ENCODE results near the gene GRIN3A. TPM values are rescaled to one million over a fixed set of nuclear protein-coding genes. Genes with fewer than 3 reads are reported as not detected.
"Not testable (repeated sequence)": the region's sequence is repeated elsewhere in the genome, so short reads cannot be mapped to it uniquely, and the experiment has no call there.

Gene GRIN3A
- total and polyA plus RNA-seq, 11 donors, result 0.06 to 1.4 (median 0.21) TPM

DNA sequence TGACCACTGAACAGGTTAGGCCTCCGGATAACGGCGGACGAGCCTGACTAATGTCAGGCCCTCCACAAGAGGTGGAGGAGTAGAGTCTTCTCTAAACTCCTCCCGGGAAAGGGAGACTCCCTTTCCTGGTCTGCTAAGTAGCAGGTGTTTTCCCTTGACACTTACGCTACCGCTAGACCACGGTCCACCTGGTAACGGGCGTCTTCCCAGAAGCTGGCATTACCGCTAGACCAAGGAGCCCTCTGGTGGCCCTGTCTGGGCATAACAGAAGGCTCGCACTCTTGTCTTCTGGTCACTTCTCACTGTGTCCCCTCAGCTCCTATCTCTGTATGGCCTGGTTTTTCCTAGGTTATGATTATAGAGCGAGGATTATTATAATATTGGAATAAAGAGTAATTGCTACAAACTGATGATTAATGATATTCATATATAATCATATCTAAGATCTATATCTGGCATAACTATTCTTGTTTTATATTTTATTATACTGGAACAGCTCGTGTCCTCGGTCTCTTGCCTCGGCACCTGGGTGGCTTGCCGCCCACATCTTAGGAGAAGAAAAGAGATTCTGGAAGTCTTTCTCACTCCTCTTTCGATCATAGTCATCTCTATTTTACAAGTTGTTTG lies 188.9 kb downstream of the GRIN3A start:
- intact Hi-C loops (cut with DNase I); H3K4me3 ChIP-seq; H3K9me3 ChIP-seq; H3K4me1 ChIP-seq; H3K27me3 ChIP-seq; ATAC-seq; DNase-seq; H3K27ac ChIP-seq: not testable (repeated sequence)
- 73 to 81% (median 80%) methylated on average over 17 to 18 of the region's 18 CpGs for WGBS, 4 donors
- TF ChIP-seq, protein P1, sequence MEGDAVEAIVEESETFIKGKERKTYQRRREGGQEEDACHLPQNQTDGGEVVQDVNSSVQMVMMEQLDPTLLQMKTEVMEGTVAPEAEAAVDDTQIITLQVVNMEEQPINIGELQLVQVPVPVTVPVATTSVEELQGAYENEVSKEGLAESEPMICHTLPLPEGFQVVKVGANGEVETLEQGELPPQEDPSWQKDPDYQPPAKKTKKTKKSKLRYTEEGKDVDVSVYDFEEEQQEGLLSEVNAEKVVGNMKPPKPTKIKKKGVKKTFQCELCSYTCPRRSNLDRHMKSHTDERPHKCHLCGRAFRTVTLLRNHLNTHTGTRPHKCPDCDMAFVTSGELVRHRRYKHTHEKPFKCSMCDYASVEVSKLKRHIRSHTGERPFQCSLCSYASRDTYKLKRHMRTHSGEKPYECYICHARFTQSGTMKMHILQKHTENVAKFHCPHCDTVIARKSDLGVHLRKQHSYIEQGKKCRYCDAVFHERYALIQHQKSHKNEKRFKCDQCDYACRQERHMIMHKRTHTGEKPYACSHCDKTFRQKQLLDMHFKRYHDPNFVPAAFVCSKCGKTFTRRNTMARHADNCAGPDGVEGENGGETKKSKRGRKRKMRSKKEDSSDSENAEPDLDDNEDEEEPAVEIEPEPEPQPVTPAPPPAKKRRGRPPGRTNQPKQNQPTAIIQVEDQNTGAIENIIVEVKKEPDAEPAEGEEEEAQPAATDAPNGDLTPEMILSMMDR (IDR thresholded peaks at IDR 0.05), result peak in 11 of 12 donors; percentile 21 to 44 (median 29)
- peaks cover 0 to 100% (median 98%) of the 10 kb centered on the region in 9 donors for H3K36me3 ChIP-seq

DNA sequence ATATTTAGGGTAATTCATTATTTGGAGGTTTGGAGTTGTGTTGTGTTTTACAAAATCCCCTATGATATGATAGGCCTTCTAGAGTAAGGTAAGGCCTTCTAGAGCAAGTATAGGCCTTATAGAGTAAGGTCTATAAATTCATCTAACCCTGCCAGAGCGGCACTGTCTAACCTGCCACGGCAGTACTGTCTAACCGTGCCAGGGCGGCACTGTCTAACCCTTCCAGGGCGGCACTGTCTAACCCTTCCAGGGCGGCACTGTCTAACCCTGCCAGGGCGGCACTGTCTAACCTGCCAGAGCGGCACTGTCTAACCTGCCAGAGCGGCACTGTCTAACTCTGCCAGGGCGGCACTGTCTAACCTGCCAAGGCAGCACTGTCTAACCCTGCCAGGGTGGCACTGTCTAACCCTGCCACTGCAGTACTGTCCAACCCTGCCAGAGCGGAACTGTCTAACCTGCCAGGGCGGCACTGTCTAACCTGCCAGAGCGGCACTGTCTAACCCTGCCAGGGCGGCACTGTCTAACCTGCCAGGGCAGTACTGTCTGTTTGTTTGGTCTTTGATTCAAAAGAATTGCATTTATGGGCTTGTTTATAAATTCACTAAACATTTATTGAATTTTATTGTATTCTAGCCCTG lies 195.2 kb downstream of the GRIN3A start:
- intact Hi-C loops (cut with DNase I), result no loop called here
- 91 to 99% (median 98%) methylated on average over 14 of the region's 14 CpGs for WGBS, 4 donors

DNA sequence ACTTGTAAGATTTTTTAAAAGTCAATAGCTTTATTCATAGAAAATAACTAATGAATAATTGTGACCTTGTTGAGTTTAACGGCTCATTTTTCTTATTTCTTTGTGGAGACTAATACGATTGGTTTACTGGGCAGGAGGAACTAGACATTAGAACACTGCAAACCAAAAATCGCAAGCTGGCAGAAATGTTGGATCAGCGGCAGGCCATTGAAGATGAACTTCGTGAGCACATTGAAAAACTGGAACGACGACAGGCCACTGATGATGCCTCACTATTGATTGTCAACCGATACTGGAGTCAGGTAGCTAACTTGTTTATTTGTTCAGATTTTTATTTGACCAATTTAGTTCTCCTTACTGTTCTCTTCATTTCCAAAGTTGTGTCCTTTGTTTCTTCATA lies 198.4 kb downstream of the GRIN3A start:
- WGBS, 4 donors, result 94 to 96% (median 95%) methylated on average over 8 of the region's 8 CpGs
- peaks cover 0 to 27% (median 13%) of the 10 kb centered on the region in 12 donors for H3K4me1 ChIP-seq
- H3K9me3 ChIP-seq, result no peaks in the 10 kb centered on the region
- no peak overlapping the region for H3K4me3 ChIP-seq
- no peak for ATAC-seq
- intact Hi-C loops (cut with DNase I), result no loop called here
- TF ChIP-seq POLR2A (IDR thresholded peaks at IDR 0.05), result no peak
- TF ChIP-seq, protein P1 (IDR thresholded peaks at IDR 0.05), result no peak
- H3K27ac ChIP-seq, result no peak overlapping the region
- no peaks in the 10 kb centered on the region for H3K27me3 ChIP-seq
- peaks cover 0 to 100% (median 88%) of the 10 kb centered on the region in 9 donors for H3K36me3 ChIP-seq
- DNase-seq, result no peak

More for the DNA sequence above, 195.2 kb downstream of the GRIN3A start:
- peaks cover 0 to 5% (median 0%) of the 10 kb centered on the region in 12 donors for H3K4me1 ChIP-seq
- no peak overlapping the region for H3K4me3 ChIP-seq
- H3K27me3 ChIP-seq, result no peaks in the 10 kb centered on the region
- no peak for ATAC-seq
- peaks cover 0 to 100% (median 91%) of the 10 kb centered on the region in 9 donors for H3K36me3 ChIP-seq
- TF ChIP-seq POLR2A (IDR thresholded peaks at IDR 0.05), result no peak
- TF ChIP-seq, protein P1 (IDR thresholded peaks at IDR 0.05), result no peak
- no peak for DNase-seq
- H3K9me3 ChIP-seq, result no peaks in the 10 kb centered on the region
- no peak overlapping the region for H3K27ac ChIP-seq

DNA sequence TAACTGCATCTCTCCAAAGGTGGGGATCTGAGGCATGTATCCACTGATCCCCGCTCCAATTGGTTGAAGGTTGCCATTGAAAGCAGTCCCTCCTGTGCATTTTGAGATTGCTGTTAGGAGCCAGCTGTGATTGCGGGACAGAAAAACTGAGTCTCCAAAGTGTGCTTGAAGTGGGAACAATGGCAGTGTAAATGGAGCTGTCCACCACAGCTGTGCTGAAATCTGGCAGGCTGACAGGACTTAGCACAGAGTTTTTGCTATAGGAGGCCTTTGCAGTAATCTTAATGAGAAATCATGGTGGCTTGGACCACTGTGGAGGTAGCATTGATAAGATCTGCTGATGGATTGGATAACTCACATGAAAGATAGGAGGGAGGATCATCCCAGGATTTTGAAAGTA lies 201.5 kb downstream of the GRIN3A start:
- no peak for DNase-seq
- ATAC-seq, result no peak
- intact Hi-C loops (cut with DNase I), result loop anchor here in 1 of 10 donors (5.0 kb wide), 1 partner anchor 140 kb away; the partner anchor contains the start of genes MRPL50 and ZNF189
- no peak overlapping the region for H3K27ac ChIP-seq
- peaks cover 0 to 69% (median 64%) of the 10 kb centered on the region in 9 donors for H3K36me3 ChIP-seq
- TF ChIP-seq POLR2A (IDR thresholded peaks at IDR 0.05), result no peak
- TF ChIP-seq, protein P1 (IDR thresholded peaks at IDR 0.05), result no peak
- WGBS, 4 donors, result 81 to 88% (median 86%) methylated on average over 2 of the region's 2 CpGs
- H3K9me3 ChIP-seq, result no peaks in the 10 kb centered on the region
- H3K4me3 ChIP-seq, result no peak overlapping the region
- H3K27me3 ChIP-seq, result no peaks in the 10 kb centered on the region
- peaks cover 0 to 37% (median 25%) of the 10 kb centered on the region in 12 donors for H3K4me1 ChIP-seq

Data from heart left ventricle (tissue), 16 donors.